Measurements from ENCODE around the gene TMEM50A.
"Not testable (repeated sequence)": the region's sequence is repeated elsewhere in the genome, so short reads cannot be mapped to it uniquely, and the experiment has no call there.

Gene TMEM50A

DNA sequence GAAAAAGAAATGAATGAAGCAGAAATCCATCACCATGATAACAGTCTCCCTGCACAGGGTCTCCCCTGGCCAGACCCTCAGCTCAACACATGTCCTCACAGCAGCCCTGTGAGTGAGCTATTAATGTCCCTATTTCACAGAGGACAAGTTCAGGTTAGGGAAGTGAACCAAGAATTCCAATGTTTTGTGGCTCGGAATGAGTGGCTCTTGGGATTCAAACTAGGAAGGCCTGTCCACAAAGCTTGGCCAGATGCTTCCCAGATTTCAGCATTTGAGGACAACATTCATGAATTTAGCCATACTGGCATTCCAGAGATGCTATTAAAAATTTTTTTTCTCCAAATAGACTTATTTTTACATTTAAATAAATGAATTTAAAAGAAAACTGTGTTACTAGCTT is 44.4 kb downstream of the TMEM50A start:
- not testable (repeated sequence) for DNase-seq (ENCODE audit: insufficient read length, low spot score); FAIRE-seq

DNA sequence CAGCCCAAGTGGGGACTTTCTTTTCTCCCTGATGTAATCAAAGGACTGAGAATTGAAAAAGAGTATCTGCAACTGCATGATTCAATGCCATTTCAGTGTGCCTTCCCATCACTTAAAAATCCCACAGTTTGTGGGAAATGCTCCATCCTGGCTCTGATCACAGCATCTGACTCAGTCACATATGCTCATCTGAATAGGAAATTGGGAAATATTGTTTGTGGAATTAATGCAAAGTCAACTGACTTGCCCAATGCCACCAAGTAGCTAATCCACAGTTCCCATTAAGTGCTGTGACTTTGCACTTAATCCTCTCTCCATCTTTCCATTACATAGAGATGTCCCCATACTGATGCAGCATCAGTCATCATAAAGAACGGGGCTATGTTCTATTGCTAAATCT is 45.0 kb downstream of the TMEM50A start:
- not testable (repeated sequence) for FAIRE-seq; DNase-seq (ENCODE audit: insufficient read length, low spot score)

DNA sequence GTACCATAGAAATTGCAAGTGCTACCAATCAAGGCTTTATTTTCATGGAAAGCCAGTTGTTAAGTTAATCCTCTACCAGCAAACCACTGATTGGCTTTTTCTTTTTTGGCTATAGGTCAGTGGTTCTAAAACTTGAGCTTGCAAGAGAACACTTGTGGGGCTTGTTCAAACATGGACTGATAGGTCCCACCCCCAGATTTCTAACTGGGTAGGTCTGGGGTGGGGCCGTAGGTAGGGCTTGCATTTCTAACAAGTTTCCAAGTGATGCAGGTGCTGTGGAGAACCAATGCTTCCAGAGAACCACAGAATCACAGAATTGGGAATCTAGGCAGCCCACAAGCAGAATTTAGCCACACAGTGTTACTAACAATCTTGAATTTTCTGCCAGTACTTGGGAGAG is 45.7 kb downstream of the TMEM50A start:
- not testable (repeated sequence) for DNase-seq (ENCODE audit: insufficient read length, low spot score); FAIRE-seq

DNA sequence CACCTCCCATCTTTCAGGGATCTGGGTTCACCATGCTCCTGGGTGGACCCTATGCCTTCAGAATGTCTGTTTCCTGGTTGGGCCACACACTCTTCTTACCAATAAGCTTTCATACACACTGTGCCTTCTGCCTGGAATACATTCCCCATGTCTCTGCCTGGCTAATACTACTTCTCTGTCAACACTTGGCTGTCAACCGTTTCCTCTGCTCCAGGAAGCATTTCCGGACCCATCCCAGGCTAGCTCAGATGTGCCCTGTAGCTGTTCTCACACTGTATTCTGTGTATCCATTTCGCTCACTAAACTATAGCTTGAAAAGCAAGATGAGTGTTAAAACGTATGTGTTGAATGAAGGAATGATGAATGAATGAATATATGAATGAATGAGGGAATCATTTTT is 49.0 kb downstream of the TMEM50A start:
- DNase-seq (ENCODE audit: insufficient read length, low spot score): not testable (repeated sequence)
- peak; percentile 89 for FAIRE-seq

DNA sequence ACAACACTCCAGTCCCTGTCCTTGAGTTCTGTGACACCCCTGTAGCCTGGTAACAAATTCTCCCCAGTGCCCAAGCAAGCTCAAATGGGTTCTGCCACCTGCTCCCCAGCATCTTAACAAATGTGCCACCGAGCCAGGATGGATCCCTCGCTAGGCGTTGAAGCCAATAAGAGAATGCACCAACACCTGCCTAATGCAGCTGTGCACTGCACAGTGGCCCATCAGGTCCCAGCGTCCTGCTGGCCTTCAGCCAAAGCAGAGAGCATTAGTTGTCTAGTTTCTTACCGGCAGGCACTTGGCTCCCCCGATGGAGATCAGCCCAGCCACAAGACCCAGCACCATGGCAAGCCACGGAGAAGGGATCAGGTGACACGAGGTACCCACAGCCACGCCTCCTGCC is 50.6 kb downstream of the TMEM50A start:
- peak; percentile 92 for FAIRE-seq
- not testable (repeated sequence) for DNase-seq (ENCODE audit: insufficient read length, low spot score)

DNA sequence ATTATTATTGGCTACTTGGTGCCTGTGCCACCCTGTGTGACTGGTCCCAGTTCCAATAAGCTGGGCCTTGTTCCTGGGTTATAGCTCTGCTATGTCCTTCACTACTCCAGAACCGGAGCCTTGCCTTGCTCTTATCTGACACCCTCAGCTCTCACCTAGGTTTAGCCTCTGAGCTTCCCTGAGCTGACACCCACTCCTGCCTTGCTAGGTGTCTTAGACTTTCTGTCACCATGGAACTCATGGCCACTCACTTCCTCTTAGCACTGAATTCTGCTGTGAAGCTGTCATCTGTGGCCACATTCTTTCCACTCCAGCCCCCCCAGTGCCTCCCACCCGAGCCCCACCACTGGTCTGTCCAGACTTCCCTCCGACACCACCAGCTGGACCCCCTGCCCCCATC is 51.6 kb downstream of the TMEM50A start:
- not testable (repeated sequence) for FAIRE-seq

DNA sequence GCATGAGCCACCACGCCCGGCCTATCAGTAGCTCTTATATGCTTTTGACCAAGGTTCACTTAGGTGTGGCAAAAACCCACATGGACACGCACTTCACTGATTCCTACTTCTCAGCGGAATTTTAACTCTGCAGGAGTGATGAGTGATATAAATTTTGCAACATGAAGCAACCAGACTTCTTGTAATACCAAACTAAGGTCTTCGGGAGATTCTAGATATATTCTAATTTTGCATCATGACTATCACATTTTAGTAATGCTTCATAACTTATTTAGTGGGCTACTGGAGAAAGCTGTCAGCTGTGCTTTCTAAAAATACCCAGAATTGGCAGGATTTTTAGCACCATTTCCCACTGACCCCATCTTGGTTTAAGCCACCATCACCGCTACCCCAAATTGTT is 54.7 kb downstream of the TMEM50A start:
- DNase-seq (ENCODE audit: insufficient read length, low spot score) (no peak), FAIRE-seq (no peak)

More for the DNA sequence above, 51.6 kb downstream of the TMEM50A start:
- not testable (repeated sequence) for DNase-seq (ENCODE audit: insufficient read length, low spot score)

DNA sequence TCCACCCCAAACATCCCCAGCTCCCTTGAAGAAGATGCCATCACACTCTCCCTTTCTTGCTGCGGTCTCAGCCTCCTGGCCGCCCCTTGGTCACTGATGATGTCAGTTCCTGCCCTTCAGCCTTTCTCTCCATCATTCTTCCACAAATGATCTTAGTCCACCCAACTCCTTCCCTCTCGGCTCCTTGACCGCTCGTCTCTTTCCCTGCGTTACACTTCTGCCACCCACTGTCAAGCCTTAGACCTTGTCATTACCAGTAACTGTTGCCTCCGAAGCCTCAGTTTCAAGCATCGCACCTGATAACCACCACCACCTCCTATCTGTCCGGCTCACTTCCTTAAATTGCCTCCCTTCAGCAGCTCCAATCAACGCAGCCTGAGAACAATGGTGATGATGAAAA is 59.4 kb downstream of the TMEM50A start:
- FAIRE-seq; DNase-seq (ENCODE audit: insufficient read length, low spot score): not testable (repeated sequence)

DNA sequence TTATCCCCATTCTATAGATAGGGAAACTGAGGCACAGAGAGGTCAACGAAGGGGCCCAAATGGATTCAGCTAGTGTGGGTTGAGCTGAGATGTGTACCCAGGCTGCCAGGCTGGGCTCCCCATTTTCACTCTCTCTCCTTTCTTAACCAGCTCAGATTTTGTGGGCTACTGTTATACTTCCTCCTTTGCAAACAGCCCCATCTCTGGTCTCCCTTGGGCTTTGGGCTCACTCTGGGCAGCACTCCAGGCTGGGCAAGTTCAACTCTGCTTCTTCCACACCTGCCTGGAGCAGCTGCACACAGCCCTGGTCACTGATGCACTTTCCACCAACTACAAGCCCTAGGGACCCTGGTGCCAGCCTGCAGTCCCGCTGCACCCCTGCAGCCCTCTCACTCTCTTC is 59.9 kb downstream of the TMEM50A start:
- not testable (repeated sequence) for DNase-seq (ENCODE audit: insufficient read length, low spot score); FAIRE-seq

DNA sequence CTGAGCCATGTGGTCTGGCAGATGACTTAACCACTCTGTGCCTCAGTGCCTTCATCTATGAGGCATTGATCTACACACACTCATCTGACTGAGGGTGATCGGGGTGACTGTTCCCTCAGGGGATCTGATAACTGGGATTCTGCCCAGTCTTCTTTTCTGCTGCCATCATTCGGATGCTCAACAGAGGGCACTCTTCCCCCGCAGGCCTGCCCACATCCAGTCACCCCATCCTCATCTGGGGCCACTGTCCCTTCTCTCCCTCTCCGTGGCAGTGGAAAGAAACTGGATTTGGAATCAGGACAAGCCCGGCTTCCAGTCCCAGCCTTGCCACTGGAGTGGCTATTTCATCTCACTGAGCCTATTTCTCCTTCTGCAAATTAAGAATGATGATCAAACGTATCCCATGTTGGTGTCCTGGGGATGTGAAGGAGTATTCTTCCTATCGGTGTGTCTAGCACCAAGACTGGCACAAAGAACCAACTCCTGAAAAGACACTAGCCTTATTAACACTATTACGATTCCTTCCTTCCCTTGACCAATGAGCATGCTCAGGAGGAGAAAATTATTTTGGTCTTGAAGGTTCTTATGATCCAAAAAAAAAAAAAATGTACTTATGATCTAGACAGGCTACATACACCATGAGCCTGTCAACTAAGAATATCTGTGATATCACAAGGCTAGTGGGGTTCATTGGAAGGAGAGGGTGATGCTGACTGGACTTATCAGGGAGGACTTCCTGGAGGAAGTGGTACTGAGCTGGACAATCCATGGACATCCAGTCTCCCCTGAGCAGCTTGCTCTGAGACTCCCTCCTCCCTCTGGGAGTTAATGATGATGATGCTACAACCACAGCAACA is 65.0 kb downstream of the TMEM50A start:
- peak; percentile 33 for FAIRE-seq
- not testable (repeated sequence) for DNase-seq (ENCODE audit: insufficient read length, low spot score)

DNA sequence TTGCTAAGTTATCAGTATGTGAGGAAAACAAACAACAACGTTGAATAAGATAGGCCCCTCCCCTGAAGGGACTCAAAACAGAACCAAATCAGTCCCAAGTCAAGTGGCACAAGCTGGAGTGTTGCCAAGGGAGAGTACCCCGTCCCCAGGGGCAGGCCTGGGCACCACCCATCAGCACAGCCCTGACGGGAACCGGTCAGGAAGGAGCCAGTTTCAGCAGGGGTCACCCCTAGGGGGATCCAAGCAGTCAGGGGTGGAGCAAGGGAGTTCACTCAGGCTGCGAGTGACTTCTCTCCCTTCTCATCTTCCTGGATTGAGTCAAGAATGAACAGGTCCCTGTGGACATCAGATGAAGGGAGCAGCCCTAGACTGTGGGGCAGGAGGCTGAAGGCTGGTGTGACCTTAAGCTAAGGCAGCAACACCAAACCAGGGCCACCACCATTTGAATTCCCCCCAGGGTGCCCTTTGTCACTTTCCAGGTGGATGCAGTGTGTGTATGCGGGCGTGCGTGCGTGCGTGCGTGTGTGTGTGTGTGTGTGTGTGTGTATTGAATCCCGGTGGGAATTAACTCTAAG is 67.7 kb downstream of the TMEM50A start:
- DNase-seq (ENCODE audit: insufficient read length, low spot score): not testable (repeated sequence)

DNA sequence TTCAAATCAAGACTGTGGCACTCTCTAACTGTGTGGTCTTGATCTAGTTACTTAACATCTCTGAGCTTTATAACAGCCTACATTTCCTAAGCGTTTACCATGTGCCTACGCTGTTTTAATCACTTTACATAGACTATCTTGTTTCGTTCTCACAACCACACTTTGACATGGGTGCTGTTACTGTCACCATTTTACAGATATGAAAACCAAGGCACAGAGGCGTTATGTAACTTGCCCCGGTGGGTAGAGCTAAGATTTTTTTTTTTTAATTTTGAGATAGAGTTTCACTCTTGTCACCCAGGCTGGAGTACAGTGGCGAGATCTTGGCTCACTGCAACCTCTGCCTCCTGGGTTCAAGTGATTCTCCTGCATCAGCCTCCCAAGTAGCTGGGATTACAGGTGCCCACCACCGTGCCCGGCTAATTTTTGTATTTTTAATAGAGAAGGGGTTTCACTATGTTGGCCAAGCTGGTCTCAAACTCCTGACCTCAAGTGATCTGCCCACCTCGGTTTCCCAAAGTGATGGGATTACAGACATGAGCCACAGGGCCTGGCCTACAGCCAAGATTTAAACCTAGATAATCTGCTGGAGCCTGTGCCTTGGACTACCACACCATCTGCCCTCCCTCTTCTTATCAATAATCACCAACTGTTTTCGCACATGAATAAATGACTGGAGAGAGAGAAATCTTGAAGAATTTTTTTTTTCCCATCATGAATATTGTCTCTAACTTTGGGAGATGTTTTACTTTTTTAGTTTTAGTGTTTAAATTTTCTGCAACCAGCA is 71.7 kb downstream of the TMEM50A start:
- not testable (repeated sequence) for DNase-seq (ENCODE audit: insufficient read length, low spot score); FAIRE-seq

More for the DNA sequence above, 67.7 kb downstream of the TMEM50A start:
- FAIRE-seq: not testable (repeated sequence)

Data from HTR-8/SVneo (cell line).